ENCODE results near the gene CDH13. TPM values are rescaled to one million over a fixed set of nuclear protein-coding genes. Genes with fewer than 3 reads are reported as not detected.
A peak's percentile ranks its signal among the peaks of the same experiment; 100 is the strongest.

Gene CDH13
- total and polyA plus RNA-seq, 9 of the 15 experiments (the other 6 are each of a cell fraction or from before 2014, with no cell fraction given), result 0.03 TPM; not detected in 8

- TF ChIP-seq JUND (IDR thresholded peaks at IDR 0.05; ENCODE audit: borderline replicate concordance, low read depth, low read length) (no peak), JUND (tag; IDR thresholded peaks at IDR 0.05; ENCODE audit: borderline replicate concordance, low read depth, low read length) (no peak), C11orf30 (IDR thresholded peaks at IDR 0.05; ENCODE audit: low read depth) (no peak)
Observed at GRCh38 chr16:82955741-82956348, 329.1 kb downstream of the CDH13 start (continued).

GRCh38 chr16:82957212-82957611 lies 330.4 kb downstream of the CDH13 start:
- H3K4me3 ChIP-seq, result no peak overlapping the region
- DNase-seq (ENCODE audit: extremely low read depth in 1 of 4, low spot score in 3 of 4) (no peak), FAIRE-seq (no peak), ATAC-seq (no peak)
- no peak overlapping the region for H3K27ac ChIP-seq (ENCODE audit: extremely low read depth, low read depth, low read length)
- H2AFZ ChIP-seq (ENCODE audit: low read depth, low read length), result no peak overlapping the region
- H3K79me2 ChIP-seq (ENCODE audit: control insufficient read depth, insufficient read depth, low read length), result no peaks in the 10 kb centered on the region
- WGBS (ENCODE audit: insufficient coverage, low coverage, missing lambda C conversion rate), result 0% methylated on average over 3 of the region's 3 CpGs
- H3K4me2 ChIP-seq (ENCODE audit: insufficient read depth, low read length), result no peak overlapping the region
- H3K27me3 ChIP-seq (ENCODE audit: control insufficient read depth in 2 of 2, insufficient read depth in 2 of 2, low read length in 2 of 2), result no peaks in the 10 kb centered on the region
- peak; percentile 13; the same call in 1 of the 2 replicates for TF ChIP-seq MAFF (IDR thresholded peaks at IDR 0.05; ENCODE audit: low read length)
- TF ChIP-seq MEF2D (tag; conservative IDR thresholded peaks at IDR 0.05; ENCODE audit: low read depth), result no peak
- H3K9ac ChIP-seq (ENCODE audit: insufficient read depth in 1 of 2, low read depth in 2 of 2, low read length in 2 of 2), result no peak overlapping the region
- ChIA-PET CTCF (ENCODE audit: low intra/inter-chr PET ratio) (no interaction called here), POLR2A (no interaction called here)
- H3K4me1 ChIP-seq (replicated peaks in 1 of 2; ENCODE audit: control insufficient read depth in 2 of 2, insufficient read depth in 2 of 2, low read length in 2 of 2), result no peaks in the 10 kb centered on the region
- H3K36me3 ChIP-seq (ENCODE audit: control insufficient read depth, insufficient read depth, low read length), result no peaks in the 10 kb centered on the region
- no peaks in the 10 kb centered on the region for H3K9me1 ChIP-seq (ENCODE audit: control insufficient read depth, insufficient read depth, low read length)
- BruUV-seq (replicated peaks), result no TSS peak
- H4K20me1 ChIP-seq (replicated peaks; ENCODE audit: control insufficient read depth, insufficient read depth, low read length), result no peaks in the 10 kb centered on the region
- intact Hi-C loops (cut with micrococcal nuclease), result no loop called here
- in situ Hi-C loops (cut with MboI), result no loop called here
- no peaks in the 10 kb centered on the region; the same call in 1 of the 2 replicates for H3K9me3 ChIP-seq (replicated peaks; ENCODE audit: control insufficient read depth, insufficient read depth, low read depth, low read length)

Measured in K562 (cell line).